ENCODE measurements around the gene GFRA1. TPM values are rescaled to one million over a fixed set of nuclear protein-coding genes. Genes with fewer than 3 reads are reported as not detected.

GFRA1 gene
- total and polyA plus RNA-seq, 2 of the 8 experiments (the other 6 are each of a cell fraction or from before 2014, with no cell fraction given), result 1.1 to 2.0 TPM

GRCh38 chr10:116070743-116071320 is 202.2 kb downstream of the GFRA1 start:
- Histone ChIP-seq H3K9me3 (ENCODE audit: insufficient read depth in 2 of 2, low read depth in 1 of 2, low read length in 1 of 2) (no peaks in the 10 kb centered on the region), H3K23ac (ENCODE audit: insufficient read length) (no peak overlapping the region), H2BK12ac (ENCODE audit: low read depth, low read length) (no peak overlapping the region; the same call in 1 of the 2 replicates), H3K4me3 (ENCODE audit: extremely low read depth in 1 of 4, insufficient read depth in 2 of 4, low read depth in 3 of 4, low read length in 4 of 4) (no peak overlapping the region), H4K8ac (ENCODE audit: extremely low read depth, insufficient read depth, low read length) (no peak overlapping the region), H3K56ac (replicated peaks; ENCODE audit: insufficient read length, low read depth, low read length) (no peak overlapping the region), H3K27ac (ENCODE audit: low read depth, low read length) (no peak overlapping the region), H3K79me2 (ENCODE audit: control insufficient read depth in 1 of 2, insufficient read depth in 2 of 2, low read length in 2 of 2) (no peaks in the 10 kb centered on the region), H2AFZ (ENCODE audit: low read length) (no peak overlapping the region), H2BK120ac (replicated peaks; ENCODE audit: low read depth, low read length) (no peak overlapping the region), H3K4me1 (replicated peaks in 1 of 4; ENCODE audit: control insufficient read depth in 3 of 4, insufficient read depth in 4 of 4, low read length in 3 of 4) (peaks cover 2 to 9% (median 6%) of the 10 kb centered on the region in 4 experiments; a peak in 6 of 7 replicates), H3K4me2 (ENCODE audit: insufficient read depth in 1 of 2, low read depth in 2 of 2, low read length in 2 of 2) (no peak overlapping the region), H3K23me2 (ENCODE audit: low read depth, low read length) (no peaks in the 10 kb centered on the region), H3K27me3 (replicated peaks in 1 of 4; ENCODE audit: control insufficient read depth in 3 of 4, extremely low read depth in 1 of 4, insufficient read depth in 3 of 4, low read length in 3 of 4) (no peaks in the 10 kb centered on the region), H3K9ac (replicated peaks in 1 of 4; ENCODE audit: extremely low read depth in 1 of 4, low read depth in 3 of 4, low read length in 3 of 4) (no peak overlapping the region), H3K4ac (replicated peaks; ENCODE audit: insufficient read length, low read depth, low read length) (no peak overlapping the region), H2BK5ac (ENCODE audit: low read depth, low read length) (no peak overlapping the region), H4K20me1 (replicated peaks in 1 of 2; ENCODE audit: control insufficient read depth in 1 of 2, insufficient read depth in 2 of 2, low read length in 2 of 2) (no peaks in the 10 kb centered on the region), H3K18ac (ENCODE audit: extremely low read depth, low read length) (no peak overlapping the region; the same call in 1 of the 2 replicates), H3K79me1 (ENCODE audit: low read depth, low read length) (no peaks in the 10 kb centered on the region), H2BK15ac (ENCODE audit: low read length) (no peak overlapping the region), H2AK5ac (ENCODE audit: low read depth, low read length) (no peak overlapping the region), H3K14ac (ENCODE audit: insufficient read length) (no peak overlapping the region), H3K36me3 (ENCODE audit: control insufficient read depth in 2 of 4, insufficient read depth in 4 of 4, low read length in 3 of 4) (no peaks in the 10 kb centered on the region), H2BK20ac (ENCODE audit: low read length) (no peak overlapping the region), H4K5ac (ENCODE audit: insufficient read length, low read depth, low read length) (no peak overlapping the region), H4K91ac (replicated peaks; ENCODE audit: insufficient read length, low read length) (no peak overlapping the region)
- no peak for FAIRE-seq
- ChIA-PET CTCF (ENCODE audit: partially characterized antibody) (interaction anchor here (1.2 to 4.4 kb wide), 4 partner anchors 12 to 108 kb away, joined by 3 to 15 read pairs (median 4); no protein-coding TSS in a partner anchor), POLR2A (ENCODE audit: partially characterized antibody) (no interaction called here)
- DNase-seq (ENCODE audit: low read depth in 1 of 2, low spot score in 2 of 2), result no peak
- TF ChIP-seq YY1 (IDR thresholded peaks at IDR 0.05; ENCODE audit: low read depth, low read length), result no peak
- TF ChIP-seq SP1 (IDR thresholded peaks at IDR 0.05; ENCODE audit: low read depth, low read length), result no peak
- TF ChIP-seq BACH1 (IDR thresholded peaks at IDR 0.05; ENCODE audit: low read length), result no peak
- no peak for TF ChIP-seq TAF1 (IDR thresholded peaks at IDR 0.05; ENCODE audit: low read depth, low read length)
- no peak for TF ChIP-seq MAFK (IDR thresholded peaks at IDR 0.05; ENCODE audit: low read depth, low read length)
- TF ChIP-seq FOSL1 (IDR thresholded peaks at IDR 0.05; ENCODE audit: insufficient read depth, low read depth, low read length), result no peak
- WGBS, 2 experiments (ENCODE audit: extremely low coverage in 1 of 2, insufficient coverage in 1 of 2, insufficient read length in 1 of 2, insufficient replicate concordance in 2 of 2, low coverage in 1 of 2, low lambda C conversion rate in 2 of 2, missing lambda C conversion rate in 1 of 2), result 80% methylated on average over 5 of the region's 5 CpGs; no CpG with 5 or more reads in 1 of the 2 experiments
